ENCODE results near the gene INS. TPM values are rescaled to one million over a fixed set of nuclear protein-coding genes. Genes with fewer than 3 reads are reported as not detected.

INS gene
- total and polyA plus RNA-seq, 2 of the 8 experiments (the other 6 are each of a cell fraction or from before 2014, with no cell fraction given) = not detected

- no peak for FAIRE-seq
- no peak for TF ChIP-seq SP2 (IDR thresholded peaks at IDR 0.05; ENCODE audit: low read length)
- TF ChIP-seq RFX5 (IDR thresholded peaks at IDR 0.05; ENCODE audit: borderline replicate concordance, low read depth, low read length) = no peak
- TF ChIP-seq SIRT6 (IDR thresholded peaks at IDR 0.05; ENCODE audit: low read length) = no peak
- TF ChIP-seq SP4 (IDR thresholded peaks at IDR 0.05; ENCODE audit: low read length) = no peak
- no peak for TF ChIP-seq KDM1A (IDR thresholded peaks at IDR 0.05; ENCODE audit: borderline replicate concordance, low read length)
- TF ChIP-seq TAF7 (optimal IDR thresholded peaks at IDR 0.05; ENCODE audit: borderline replicate concordance, low read depth, low read length) = no peak
- TF ChIP-seq, protein P1, sequence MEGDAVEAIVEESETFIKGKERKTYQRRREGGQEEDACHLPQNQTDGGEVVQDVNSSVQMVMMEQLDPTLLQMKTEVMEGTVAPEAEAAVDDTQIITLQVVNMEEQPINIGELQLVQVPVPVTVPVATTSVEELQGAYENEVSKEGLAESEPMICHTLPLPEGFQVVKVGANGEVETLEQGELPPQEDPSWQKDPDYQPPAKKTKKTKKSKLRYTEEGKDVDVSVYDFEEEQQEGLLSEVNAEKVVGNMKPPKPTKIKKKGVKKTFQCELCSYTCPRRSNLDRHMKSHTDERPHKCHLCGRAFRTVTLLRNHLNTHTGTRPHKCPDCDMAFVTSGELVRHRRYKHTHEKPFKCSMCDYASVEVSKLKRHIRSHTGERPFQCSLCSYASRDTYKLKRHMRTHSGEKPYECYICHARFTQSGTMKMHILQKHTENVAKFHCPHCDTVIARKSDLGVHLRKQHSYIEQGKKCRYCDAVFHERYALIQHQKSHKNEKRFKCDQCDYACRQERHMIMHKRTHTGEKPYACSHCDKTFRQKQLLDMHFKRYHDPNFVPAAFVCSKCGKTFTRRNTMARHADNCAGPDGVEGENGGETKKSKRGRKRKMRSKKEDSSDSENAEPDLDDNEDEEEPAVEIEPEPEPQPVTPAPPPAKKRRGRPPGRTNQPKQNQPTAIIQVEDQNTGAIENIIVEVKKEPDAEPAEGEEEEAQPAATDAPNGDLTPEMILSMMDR (IDR thresholded peaks at IDR 0.05; ENCODE audit: control extremely low read depth in 1 of 3, insufficient read depth in 1 of 3, low read depth in 1 of 3, low read length in 3 of 3) = no peak
- no peak for TF ChIP-seq KDM5A (IDR thresholded peaks at IDR 0.05; ENCODE audit: low read length)
- TF ChIP-seq NANOG (IDR thresholded peaks at IDR 0.05; ENCODE audit: insufficient read depth, low read depth, low read length, poor library complexity, severe bottlenecking) = no peak
- TF ChIP-seq RXRA (IDR thresholded peaks at IDR 0.05; ENCODE audit: insufficient read depth, low read depth, low read length) = no peak
These were observed 24.5 kb upstream of the INS start for GRCh38 chr11:2185324-2186085.

More at GRCh38 chr11:2185324-2186085, 24.5 kb upstream of the INS start:
- Histone ChIP-seq H3K23ac (ENCODE audit: insufficient read length) (no peak overlapping the region), H2BK5ac (ENCODE audit: low read depth, low read length) (no peak overlapping the region), H3K9me3 (ENCODE audit: insufficient read depth in 2 of 2, low read depth in 1 of 2, low read length in 1 of 2) (no peaks in the 10 kb centered on the region), H3K14ac (ENCODE audit: insufficient read length) (no peak overlapping the region), H2BK12ac (ENCODE audit: low read depth, low read length) (no peak overlapping the region), H3K4me2 (ENCODE audit: insufficient read depth in 1 of 2, low read depth in 2 of 2, low read length in 2 of 2) (no peak overlapping the region), H3K36me3 (ENCODE audit: control insufficient read depth in 2 of 4, insufficient read depth in 4 of 4, low read length in 3 of 4) (no peaks in the 10 kb centered on the region), H3K4me3 (ENCODE audit: extremely low read depth in 1 of 4, insufficient read depth in 2 of 4, low read depth in 3 of 4, low read length in 4 of 4) (no peak overlapping the region), H2BK15ac (ENCODE audit: low read length) (no peak overlapping the region), H3K4ac (replicated peaks; ENCODE audit: insufficient read length, low read depth, low read length) (no peak overlapping the region), H3K79me2 (ENCODE audit: control insufficient read depth in 1 of 2, insufficient read depth in 2 of 2, low read length in 2 of 2) (no peaks in the 10 kb centered on the region), H3K4me1 (replicated peaks in 1 of 4; ENCODE audit: control insufficient read depth in 3 of 4, insufficient read depth in 4 of 4, low read length in 3 of 4) (no peaks in the 10 kb centered on the region; a peak in 1 of 7 replicates), H3K9ac (replicated peaks in 1 of 4; ENCODE audit: extremely low read depth in 1 of 4, low read depth in 3 of 4, low read length in 3 of 4) (no peak overlapping the region), H3K79me1 (ENCODE audit: low read depth, low read length) (no peaks in the 10 kb centered on the region), H4K91ac (replicated peaks; ENCODE audit: insufficient read length, low read length) (no peak overlapping the region), H3K27ac (ENCODE audit: low read depth, low read length) (no peak overlapping the region), H4K20me1 (replicated peaks in 1 of 2; ENCODE audit: control insufficient read depth in 1 of 2, insufficient read depth in 2 of 2, low read length in 2 of 2) (peaks cover 0 to 12% of the 10 kb centered on the region in 2 experiments), H2AK5ac (ENCODE audit: low read depth, low read length) (no peak overlapping the region), H2BK120ac (replicated peaks; ENCODE audit: low read depth, low read length) (no peak overlapping the region), H3K56ac (replicated peaks; ENCODE audit: insufficient read length, low read depth, low read length) (no peak overlapping the region), H3K18ac (ENCODE audit: extremely low read depth, low read length) (no peak overlapping the region), H2BK20ac (ENCODE audit: low read length) (no peak overlapping the region), H3K23me2 (ENCODE audit: low read depth, low read length) (peaks cover 9% of the 10 kb centered on the region; the same call in 1 of the 2 replicates), H4K5ac (ENCODE audit: insufficient read length, low read depth, low read length) (no peak overlapping the region), H4K8ac (ENCODE audit: extremely low read depth, insufficient read depth, low read length) (no peak overlapping the region), H2AFZ (ENCODE audit: low read length) (no peak overlapping the region), H3K27me3 (replicated peaks in 1 of 4; ENCODE audit: control insufficient read depth in 3 of 4, extremely low read depth in 1 of 4, insufficient read depth in 3 of 4, low read length in 3 of 4) (peaks cover 0 to 16% (median 5%) of the 10 kb centered on the region in 4 experiments; a peak in 2 of 7 replicates)
- WGBS, 2 experiments (ENCODE audit: extremely low coverage in 1 of 2, insufficient coverage in 1 of 2, insufficient read length in 1 of 2, insufficient replicate concordance in 2 of 2, low coverage in 1 of 2, low lambda C conversion rate in 2 of 2, missing lambda C conversion rate in 1 of 2) = 77% methylated on average over 17 of the region's 23 CpGs; no CpG with 5 or more reads in 1 of the 2 experiments
- ChIA-PET CTCF (ENCODE audit: partially characterized antibody) (interaction anchor here (0.5 to 4.3 kb wide), 34 partner anchors 8 to 731 kb away, joined by 3 to 44 read pairs (median 6); partner anchors contain the start of genes C11orf21, TH and TSPAN32), POLR2A (ENCODE audit: partially characterized antibody) (no interaction called here)
- no peak for DNase-seq (ENCODE audit: low read depth in 1 of 2, low spot score in 2 of 2)

Data from H1 (cell line).